ENCODE data around the gene LRRC8E. TPM values are rescaled to one million over a fixed set of nuclear protein-coding genes. Genes with fewer than 3 reads are reported as not detected.

LRRC8E gene
- polyA plus RNA-seq, 1 donor (not counting 4 experiments of a cell fraction or from before 2014, with no cell fraction given), result 13.5 TPM

DNA sequence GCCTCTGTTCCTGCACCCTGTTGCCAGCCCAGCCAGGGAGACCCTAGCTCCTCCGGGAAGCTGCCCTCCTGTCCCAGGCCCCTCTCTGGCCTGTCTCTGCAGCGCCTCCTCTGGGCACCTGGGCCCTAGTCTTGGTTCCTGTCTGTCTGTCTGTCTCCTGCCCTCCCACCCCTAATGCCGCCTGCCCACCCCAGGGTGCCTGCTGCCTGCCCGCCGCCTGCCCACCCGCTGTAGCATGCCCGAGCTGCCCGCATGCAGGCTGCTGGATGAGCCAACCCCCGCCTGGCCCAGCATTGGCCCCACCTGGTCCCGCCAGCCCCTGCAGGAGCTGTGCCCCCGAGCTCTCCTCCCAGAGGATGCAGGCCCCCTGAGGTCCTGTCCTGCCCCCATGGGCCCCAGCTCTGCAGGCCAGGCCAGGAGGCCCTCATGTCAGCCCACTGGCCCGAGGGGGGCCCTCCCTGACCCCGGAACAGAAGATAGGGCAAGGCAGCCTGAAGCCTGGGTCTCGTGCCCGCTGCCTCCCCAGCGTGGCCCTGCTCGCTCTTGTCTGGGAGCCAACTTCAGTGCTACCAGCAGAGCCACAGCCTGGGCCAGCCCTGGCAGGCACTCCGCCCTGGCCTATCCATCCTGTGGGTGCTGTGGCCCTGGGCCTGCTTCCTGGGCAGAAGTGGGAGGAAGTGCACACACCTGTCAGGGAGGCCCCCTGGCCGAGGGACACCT lies 20.6 kb downstream of the LRRC8E start:
- no peak for FAIRE-seq

DNA sequence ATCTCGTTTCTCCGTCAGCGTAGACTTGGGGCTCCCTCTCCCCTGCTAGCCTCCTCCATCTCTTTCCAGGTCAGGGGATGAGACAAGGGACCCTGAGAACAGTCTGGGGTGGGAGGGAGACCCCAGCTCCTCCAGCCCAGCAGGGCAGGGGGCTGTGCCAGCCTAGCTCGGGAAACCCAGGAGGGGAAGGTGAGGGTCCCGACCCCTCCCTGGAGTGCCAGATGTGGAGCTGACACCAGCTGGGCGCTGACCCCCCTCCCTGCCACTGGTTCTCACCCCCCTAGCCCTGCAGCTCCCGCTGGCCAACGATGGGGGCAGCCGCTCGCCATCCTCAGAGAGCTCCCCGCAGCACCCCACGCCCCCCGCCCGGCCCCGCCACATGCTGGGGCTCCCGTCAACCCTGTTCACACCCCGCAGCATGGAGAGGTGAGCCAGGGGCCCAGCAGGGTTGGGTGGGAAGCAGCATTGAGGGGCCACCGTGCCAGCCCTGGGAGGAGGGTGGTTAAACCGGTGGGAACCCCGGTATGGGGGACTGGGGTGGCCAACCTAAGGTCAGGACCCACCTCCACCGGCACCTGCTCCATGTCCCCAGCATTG lies 21.3 kb downstream of the LRRC8E start:
- Histone ChIP-seq H2AFZ (ENCODE audit: control insufficient read depth, low read length) (no peak overlapping the region), H3K9ac (ENCODE audit: control insufficient read depth, extremely low read depth, insufficient read depth, low read length) (no peak overlapping the region), H3K9me3 (ENCODE audit: control insufficient read depth, low read depth, low read length) (no peaks in the 10 kb centered on the region), H3K9me1 (ENCODE audit: control insufficient read depth, extremely low read depth, insufficient read depth, low read length) (peaks cover 3% of the 10 kb centered on the region), H3K4me1 (ENCODE audit: control insufficient read depth, extremely low read depth, insufficient read depth, low read length) (peaks cover 20% of the 10 kb centered on the region), H3K27me3 (ENCODE audit: control insufficient read depth, extremely low read depth, insufficient read depth, low read length) (no peaks in the 10 kb centered on the region), H3K4me3 (ENCODE audit: control insufficient read depth in 2 of 3, extremely low read depth in 1 of 3, insufficient read depth in 2 of 3, low read depth in 1 of 3, low read length in 3 of 3) (no peak overlapping the region), H3K27ac (ENCODE audit: control insufficient read depth, insufficient read depth, low read length) (no peak overlapping the region), H4K20me1 (ENCODE audit: control insufficient read depth, extremely low read depth, insufficient read depth, low read length) (peaks cover 5% of the 10 kb centered on the region), H3K36me3 (ENCODE audit: control insufficient read depth in 2 of 2, extremely low read depth in 1 of 2, insufficient read depth in 2 of 2, low read length in 2 of 2) (peaks cover 7 to 11% of the 10 kb centered on the region in 2 experiments), H3K4me2 (ENCODE audit: control insufficient read depth, extremely low read depth, insufficient read depth, low read depth, low read length) (no peak overlapping the region), H3K79me2 (ENCODE audit: control insufficient read depth, insufficient read depth, low read length) (peaks cover 33% of the 10 kb centered on the region)
- FAIRE-seq (no peak), DNase-seq (ENCODE audit: low read depth, low spot score) (no peak)
- dilution Hi-C loops (cut with MboI; ENCODE audit: extremely low pct_ligation_motif_present, low sequenced_read_pairs), result no loop called here
- no peak for TF ChIP-seq EZH2 (IDR thresholded peaks at IDR 0.05; ENCODE audit: low read length)
- TF ChIP-seq, protein P1, sequence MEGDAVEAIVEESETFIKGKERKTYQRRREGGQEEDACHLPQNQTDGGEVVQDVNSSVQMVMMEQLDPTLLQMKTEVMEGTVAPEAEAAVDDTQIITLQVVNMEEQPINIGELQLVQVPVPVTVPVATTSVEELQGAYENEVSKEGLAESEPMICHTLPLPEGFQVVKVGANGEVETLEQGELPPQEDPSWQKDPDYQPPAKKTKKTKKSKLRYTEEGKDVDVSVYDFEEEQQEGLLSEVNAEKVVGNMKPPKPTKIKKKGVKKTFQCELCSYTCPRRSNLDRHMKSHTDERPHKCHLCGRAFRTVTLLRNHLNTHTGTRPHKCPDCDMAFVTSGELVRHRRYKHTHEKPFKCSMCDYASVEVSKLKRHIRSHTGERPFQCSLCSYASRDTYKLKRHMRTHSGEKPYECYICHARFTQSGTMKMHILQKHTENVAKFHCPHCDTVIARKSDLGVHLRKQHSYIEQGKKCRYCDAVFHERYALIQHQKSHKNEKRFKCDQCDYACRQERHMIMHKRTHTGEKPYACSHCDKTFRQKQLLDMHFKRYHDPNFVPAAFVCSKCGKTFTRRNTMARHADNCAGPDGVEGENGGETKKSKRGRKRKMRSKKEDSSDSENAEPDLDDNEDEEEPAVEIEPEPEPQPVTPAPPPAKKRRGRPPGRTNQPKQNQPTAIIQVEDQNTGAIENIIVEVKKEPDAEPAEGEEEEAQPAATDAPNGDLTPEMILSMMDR (optimal IDR thresholded peaks at IDR 0.05 in 1 of 3, IDR thresholded peaks at IDR 0.05 in 1 of 3, conservative IDR thresholded peaks at IDR 0.05 in 1 of 3; ENCODE audit: extremely low read depth in 1 of 3, insufficient read depth in 2 of 3, low read length in 3 of 3), result no peak

More for the DNA sequence above, 20.6 kb downstream of the LRRC8E start:
- Histone ChIP-seq H3K79me2 (ENCODE audit: control insufficient read depth, insufficient read depth, low read length) (peaks cover 38% of the 10 kb centered on the region), H3K36me3 (ENCODE audit: control insufficient read depth in 2 of 2, extremely low read depth in 1 of 2, insufficient read depth in 2 of 2, low read length in 2 of 2) (peaks cover 7 to 11% of the 10 kb centered on the region in 2 experiments), H3K4me1 (ENCODE audit: control insufficient read depth, extremely low read depth, insufficient read depth, low read length) (peaks cover 22% of the 10 kb centered on the region), H3K27ac (ENCODE audit: control insufficient read depth, insufficient read depth, low read length) (no peak overlapping the region), H3K9me1 (ENCODE audit: control insufficient read depth, extremely low read depth, insufficient read depth, low read length) (peaks cover 3% of the 10 kb centered on the region), H3K4me2 (ENCODE audit: control insufficient read depth, extremely low read depth, insufficient read depth, low read depth, low read length) (no peak overlapping the region), H3K27me3 (ENCODE audit: control insufficient read depth, extremely low read depth, insufficient read depth, low read length) (no peaks in the 10 kb centered on the region), H4K20me1 (ENCODE audit: control insufficient read depth, extremely low read depth, insufficient read depth, low read length) (peaks cover 5% of the 10 kb centered on the region), H3K9ac (ENCODE audit: control insufficient read depth, extremely low read depth, insufficient read depth, low read length) (no peak overlapping the region), H3K4me3 (ENCODE audit: control insufficient read depth in 2 of 3, extremely low read depth in 1 of 3, insufficient read depth in 2 of 3, low read depth in 1 of 3, low read length in 3 of 3) (no peak overlapping the region), H3K9me3 (ENCODE audit: control insufficient read depth, low read depth, low read length) (no peaks in the 10 kb centered on the region), H2AFZ (ENCODE audit: control insufficient read depth, low read length) (no peak overlapping the region)
- dilution Hi-C loops (cut with MboI; ENCODE audit: extremely low pct_ligation_motif_present, low sequenced_read_pairs), result no loop called here
- TF ChIP-seq, protein P1 (optimal IDR thresholded peaks at IDR 0.05 in 1 of 3, IDR thresholded peaks at IDR 0.05 in 1 of 3, conservative IDR thresholded peaks at IDR 0.05 in 1 of 3; ENCODE audit: extremely low read depth in 1 of 3, insufficient read depth in 2 of 3, low read length in 3 of 3), result peak in 1 of 3 experiments; percentile 9
- no peak for TF ChIP-seq EZH2 (IDR thresholded peaks at IDR 0.05; ENCODE audit: low read length)
- no peak for DNase-seq (ENCODE audit: low read depth, low spot score)

Measured in keratinocyte (primary cell).